Measurements from ENCODE around the gene MDM4.

MDM4 gene

GRCh38 chr1:204503122-204503912 lies 12.9 kb upstream of the MDM4 start:
- no peak overlapping the region for H3K9ac ChIP-seq (ENCODE audit: low read length)
- DNase-seq, result peak; percentile 85
- H3K4me2 ChIP-seq (ENCODE audit: low read depth, low read length), result no peak overlapping the region

GRCh38 chr1:204503913-204504519 lies 12.2 kb upstream of the MDM4 start:
- DNase-seq, result no peak
- Histone ChIP-seq H3K9ac (ENCODE audit: low read length) (no peak overlapping the region), H3K4me1 (ENCODE audit: low read length) (peaks cover 8% of the 10 kb centered on the region), H3K4me2 (ENCODE audit: low read depth, low read length) (no peak overlapping the region), H3K27ac (ENCODE audit: low read length) (no peak overlapping the region), H3F3A (ENCODE audit: insufficient read depth, low read length) (peaks cover 26% of the 10 kb centered on the region), H3K4me3 (ENCODE audit: low read length) (no peak overlapping the region), H3K36me3 (replicated peaks; ENCODE audit: insufficient read depth, low read length) (no peaks in the 10 kb centered on the region), H4K20me1 (ENCODE audit: insufficient read depth, low read length) (no peaks in the 10 kb centered on the region), H3K9me2 (replicated peaks; ENCODE audit: insufficient read depth, low read length) (no peaks in the 10 kb centered on the region), H3K9me3 (replicated peaks; ENCODE audit: insufficient read depth, low read length) (no peaks in the 10 kb centered on the region), H2AFZ (ENCODE audit: low read length) (no peak overlapping the region), H3K79me2 (ENCODE audit: low read length) (no peaks in the 10 kb centered on the region), H3K27me3 (replicated peaks; ENCODE audit: insufficient read depth, low read length) (no peaks in the 10 kb centered on the region)
- TF ChIP-seq EZH2 (optimal IDR thresholded peaks at IDR 0.05; ENCODE audit: low read depth, low read length) (no peak), EZH2phosphoT487 (IDR thresholded peaks at IDR 0.05; ENCODE audit: low read length) (no peak), CTCF (IDR thresholded peaks at IDR 0.05; ENCODE audit: low read length) (no peak)

More at GRCh38 chr1:204503122-204503912, 12.9 kb upstream of the MDM4 start:
- no peaks in the 10 kb centered on the region for H4K20me1 ChIP-seq (ENCODE audit: insufficient read depth, low read length)
- TF ChIP-seq CTCF (IDR thresholded peaks at IDR 0.05; ENCODE audit: low read length) (peak; percentile 90), EZH2phosphoT487 (IDR thresholded peaks at IDR 0.05; ENCODE audit: low read length) (no peak)
- peaks cover 26% of the 10 kb centered on the region for H3F3A ChIP-seq (ENCODE audit: insufficient read depth, low read length)
- H3K36me3 ChIP-seq (replicated peaks; ENCODE audit: insufficient read depth, low read length), result no peaks in the 10 kb centered on the region
- no peak overlapping the region for H3K27ac ChIP-seq (ENCODE audit: low read length)
- H3K9me2 ChIP-seq (replicated peaks; ENCODE audit: insufficient read depth, low read length), result no peaks in the 10 kb centered on the region
- no peaks in the 10 kb centered on the region for H3K27me3 ChIP-seq (replicated peaks; ENCODE audit: insufficient read depth, low read length)
- no peaks in the 10 kb centered on the region for H3K9me3 ChIP-seq (replicated peaks; ENCODE audit: insufficient read depth, low read length)
- H3K4me3 ChIP-seq (ENCODE audit: low read length), result no peak overlapping the region
- no peak overlapping the region for H2AFZ ChIP-seq (ENCODE audit: low read length)
- H3K4me1 ChIP-seq (ENCODE audit: low read length), result peaks cover 8% of the 10 kb centered on the region
- H3K79me2 ChIP-seq (ENCODE audit: low read length), result no peaks in the 10 kb centered on the region

- H3K79me2 ChIP-seq (ENCODE audit: low read length), result no peaks in the 10 kb centered on the region
- peak overlapping the region; percentile 25 for H2AFZ ChIP-seq (ENCODE audit: low read length)
- no peak for TF ChIP-seq CTCF (IDR thresholded peaks at IDR 0.05; ENCODE audit: low read length)
- TF ChIP-seq EZH2 (optimal IDR thresholded peaks at IDR 0.05; ENCODE audit: low read depth, low read length), result no peak
- TF ChIP-seq EZH2phosphoT487 (IDR thresholded peaks at IDR 0.05; ENCODE audit: low read length), result no peak
- no peaks in the 10 kb centered on the region for H3K27me3 ChIP-seq (replicated peaks; ENCODE audit: insufficient read depth, low read length)
- H3K9me2 ChIP-seq (replicated peaks; ENCODE audit: insufficient read depth, low read length), result no peaks in the 10 kb centered on the region
- no peak for DNase-seq
- peak overlapping the region; percentile 56 for H3K4me2 ChIP-seq (ENCODE audit: low read depth, low read length)
- peaks cover 26% of the 10 kb centered on the region for H3F3A ChIP-seq (ENCODE audit: insufficient read depth, low read length)
- peaks cover 8% of the 10 kb centered on the region for H3K4me1 ChIP-seq (ENCODE audit: low read length)
- no peaks in the 10 kb centered on the region for H3K36me3 ChIP-seq (replicated peaks; ENCODE audit: insufficient read depth, low read length)
- peak overlapping the region; percentile 86; the same call in 1 of the 2 replicates for H3K27ac ChIP-seq (ENCODE audit: low read length)
- peak overlapping the region; percentile 63 for H3K9ac ChIP-seq (ENCODE audit: low read length)
- no peaks in the 10 kb centered on the region for H4K20me1 ChIP-seq (ENCODE audit: insufficient read depth, low read length)
- H3K4me3 ChIP-seq (ENCODE audit: low read length), result peak overlapping the region; percentile 55
- no peaks in the 10 kb centered on the region for H3K9me3 ChIP-seq (replicated peaks; ENCODE audit: insufficient read depth, low read length)
Observed at GRCh38 chr1:204505674-204506200, 10.5 kb upstream of the MDM4 start.
